Urothelium cell line (cell line): ENCODE results near the gene LGALS7.
A peak's percentile ranks its signal among the peaks of the same experiment; 100 is the strongest.

Experiments
- DNase-seq: peaks from one replicate; pipeline ENCODE4 v3.0.0; 2011; ENCODE audit warnings: low spot score, mixed read lengths
- FAIRE-seq: peaks from 2 replicates; lab custom pipeline; 2011; peaks lifted over from hg19 to GRCh38; lab: Jason Lieb, UNC

The LGALS7 gene

DNA sequence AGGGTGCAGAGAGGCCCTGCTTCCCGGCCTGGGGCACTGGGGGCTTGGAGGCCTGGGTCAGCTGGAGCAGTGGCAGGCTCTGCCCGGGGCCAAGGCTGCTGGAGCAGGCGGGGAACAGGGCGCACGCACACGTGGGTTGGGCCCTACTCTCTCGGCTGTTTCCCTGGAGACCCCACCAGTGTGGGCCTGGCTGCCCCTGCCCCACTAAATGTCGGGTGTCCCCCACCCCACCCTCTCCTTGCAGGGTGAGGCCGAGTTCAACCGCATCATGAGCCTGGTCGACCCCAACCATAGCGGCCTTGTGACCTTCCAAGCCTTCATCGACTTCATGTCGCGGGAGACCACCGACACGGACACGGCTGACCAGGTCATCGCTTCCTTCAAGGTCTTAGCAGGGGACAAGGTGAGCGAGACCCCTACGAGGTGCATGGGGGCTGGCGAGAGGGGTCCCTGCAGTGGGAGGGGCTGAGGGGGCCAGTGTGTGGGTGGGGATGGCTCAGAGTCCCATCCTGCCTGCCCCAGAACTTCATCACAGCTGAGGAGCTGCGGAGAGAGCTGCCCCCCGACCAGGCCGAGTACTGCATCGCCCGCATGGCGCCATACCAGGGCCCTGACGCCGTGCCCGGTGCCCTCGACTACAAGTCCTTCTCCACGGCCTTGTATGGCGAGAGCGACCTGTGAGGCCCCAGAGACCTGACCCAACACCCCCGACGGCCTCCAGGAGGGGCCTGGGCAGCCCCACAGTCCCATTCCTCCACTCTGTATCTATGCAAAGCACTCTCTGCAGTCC, 44.4 kb downstream of the LGALS7 start:
- DNase-seq (no peak), FAIRE-seq (no peak)

DNA sequence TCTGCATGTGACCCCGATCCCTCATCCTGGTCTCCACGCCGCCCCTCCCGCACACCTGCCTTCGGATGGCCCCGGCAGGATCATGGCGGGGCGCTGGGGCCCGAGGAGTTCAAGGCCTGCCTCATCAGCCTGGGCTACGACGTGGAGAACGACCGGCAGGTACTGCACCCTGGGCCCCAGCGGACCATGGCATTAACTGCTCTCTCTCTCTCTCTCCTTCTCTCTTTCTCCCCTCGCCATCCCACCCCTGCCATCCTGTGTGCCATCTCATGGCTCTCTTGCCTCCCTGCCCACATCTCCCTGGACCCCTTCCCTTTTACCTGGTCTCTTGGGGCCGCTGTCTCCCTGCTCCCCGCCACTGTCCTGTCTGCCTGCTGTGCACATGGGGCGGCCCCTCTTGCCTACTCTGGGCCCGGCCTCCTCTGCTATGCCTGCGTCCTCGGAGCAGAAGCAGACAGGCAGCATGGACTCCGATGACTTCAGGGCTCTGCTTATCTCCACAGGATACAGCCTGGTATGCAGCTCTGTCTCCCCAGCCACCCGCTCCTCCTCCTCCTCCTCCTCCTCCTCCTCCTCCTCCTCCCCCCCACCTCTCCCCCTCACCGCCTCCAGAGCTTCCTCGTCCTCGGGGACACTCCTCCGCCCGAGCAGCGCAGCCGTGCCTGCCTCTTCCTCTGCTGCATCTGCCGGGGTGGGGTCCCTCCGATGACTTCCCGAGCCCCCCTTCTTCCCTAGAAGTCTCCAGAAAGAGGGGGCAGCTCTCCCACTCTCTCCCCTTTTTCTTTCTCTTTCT, 45.3 kb downstream of the LGALS7 start:
- FAIRE-seq (no peak), DNase-seq (no peak)

DNA sequence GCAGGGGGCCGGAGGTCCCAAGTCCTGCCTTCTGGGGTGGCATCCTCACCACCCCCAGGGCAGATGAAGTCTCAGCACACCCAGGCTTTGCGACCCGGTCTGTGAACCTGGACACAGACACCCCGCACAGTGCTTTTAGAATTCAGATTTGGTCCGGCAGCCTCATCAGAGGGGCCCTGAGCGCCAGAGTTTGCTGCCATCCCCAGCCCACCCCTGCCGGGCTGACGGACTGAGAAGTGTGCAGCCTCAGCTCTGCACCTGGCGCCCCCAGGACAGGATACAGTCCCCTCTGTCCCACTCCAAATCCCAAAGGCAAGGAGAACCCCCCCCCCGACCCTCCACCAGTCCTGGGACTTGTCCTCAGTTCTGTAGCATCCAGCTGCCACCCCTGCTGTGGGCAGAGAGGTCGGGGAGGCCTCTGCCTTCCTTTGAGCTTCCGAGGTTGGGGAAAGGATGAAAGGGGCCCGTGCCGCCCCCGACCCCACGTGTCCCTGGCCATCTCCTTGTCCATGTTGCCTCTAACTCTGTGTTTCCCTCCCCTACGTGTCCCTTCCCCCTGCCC, 45.9 kb downstream of the LGALS7 start:
- no peak for DNase-seq
- FAIRE-seq, result no peak

DNA sequence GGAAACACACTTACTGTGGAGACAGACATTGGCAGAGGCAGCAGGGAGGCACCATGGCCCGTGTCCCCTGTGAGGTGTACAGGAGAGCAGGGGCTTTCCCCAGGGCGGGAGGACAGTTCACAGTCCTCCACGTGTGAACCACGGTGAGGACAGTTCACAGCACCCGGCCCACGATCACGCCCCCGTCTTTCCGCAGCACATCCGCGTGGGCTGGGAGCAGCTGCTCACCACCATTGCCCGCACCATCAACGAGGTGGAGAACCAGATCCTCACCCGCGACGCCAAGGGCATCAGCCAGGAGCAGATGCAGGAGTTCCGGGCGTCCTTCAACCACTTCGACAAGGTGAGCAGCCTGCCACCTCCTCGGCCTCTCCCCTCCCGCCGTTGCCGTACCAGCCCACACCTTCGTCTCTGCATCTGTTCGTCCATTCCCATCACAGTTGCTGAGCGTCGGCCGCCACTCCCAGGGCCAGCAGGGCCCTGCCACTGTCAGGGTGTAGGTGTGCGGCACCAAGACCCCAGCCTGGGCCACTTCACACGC, 46.5 kb downstream of the LGALS7 start:
- FAIRE-seq (peak; percentile 50), DNase-seq (no peak)

DNA sequence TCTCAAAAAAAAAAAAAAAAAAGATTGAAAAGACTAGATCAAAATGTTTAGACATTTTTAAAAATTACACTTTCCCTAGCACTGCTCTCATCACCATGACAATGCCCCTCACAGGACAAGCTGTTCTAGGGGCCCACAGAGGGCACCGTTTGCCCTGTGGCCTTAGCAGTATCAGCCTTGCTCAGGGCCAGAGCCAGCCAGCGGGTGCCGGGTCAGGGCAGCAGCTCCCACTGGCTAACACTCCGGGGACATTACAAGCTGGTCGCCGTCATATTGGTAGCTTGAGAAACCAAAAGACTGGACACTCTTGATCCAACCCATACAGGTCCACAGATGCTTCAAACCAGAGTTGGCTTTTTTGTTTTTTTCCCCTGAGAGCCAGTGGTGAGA, 47.0 kb downstream of the LGALS7 start:
- DNase-seq (no peak), FAIRE-seq (no peak)

DNA sequence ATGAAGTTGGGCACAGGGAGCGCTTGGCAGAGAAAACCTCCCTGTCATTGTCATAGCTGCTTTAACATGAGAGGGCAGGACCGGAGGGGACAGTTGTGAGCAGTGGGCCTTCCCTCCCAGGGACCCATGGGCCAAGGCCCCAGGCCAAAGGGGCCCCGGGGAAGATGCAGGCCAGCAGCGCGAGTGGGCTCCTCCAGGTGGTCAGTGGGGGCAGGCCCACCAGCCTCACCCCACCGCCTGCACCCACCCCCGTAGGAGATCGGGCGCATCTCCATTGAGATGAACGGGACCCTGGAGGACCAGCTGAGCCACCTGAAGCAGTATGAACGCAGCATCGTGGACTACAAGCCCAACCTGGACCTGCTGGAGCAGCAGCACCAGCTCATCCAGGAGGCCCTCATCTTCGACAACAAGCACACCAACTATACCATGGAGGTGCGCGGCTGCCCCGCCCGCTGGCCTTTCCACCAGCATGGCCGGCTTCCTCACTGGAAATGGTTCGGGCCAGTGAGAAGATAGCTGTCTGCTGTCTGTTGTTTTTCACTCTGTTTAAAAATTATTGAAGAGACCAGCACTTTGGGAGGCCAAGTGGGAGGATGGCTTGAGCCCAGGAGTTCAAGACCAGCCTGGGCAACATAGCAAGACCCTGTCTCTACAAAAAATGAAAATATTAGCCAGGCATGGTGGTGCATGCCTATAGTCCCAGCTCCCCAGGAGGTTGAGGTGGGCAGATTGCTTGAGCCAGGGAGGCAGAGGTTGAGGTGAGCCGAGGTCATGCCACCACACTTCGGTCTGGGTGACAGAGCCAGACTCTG, 47.6 kb downstream of the LGALS7 start:
- DNase-seq (no peak), FAIRE-seq (no peak)

DNA sequence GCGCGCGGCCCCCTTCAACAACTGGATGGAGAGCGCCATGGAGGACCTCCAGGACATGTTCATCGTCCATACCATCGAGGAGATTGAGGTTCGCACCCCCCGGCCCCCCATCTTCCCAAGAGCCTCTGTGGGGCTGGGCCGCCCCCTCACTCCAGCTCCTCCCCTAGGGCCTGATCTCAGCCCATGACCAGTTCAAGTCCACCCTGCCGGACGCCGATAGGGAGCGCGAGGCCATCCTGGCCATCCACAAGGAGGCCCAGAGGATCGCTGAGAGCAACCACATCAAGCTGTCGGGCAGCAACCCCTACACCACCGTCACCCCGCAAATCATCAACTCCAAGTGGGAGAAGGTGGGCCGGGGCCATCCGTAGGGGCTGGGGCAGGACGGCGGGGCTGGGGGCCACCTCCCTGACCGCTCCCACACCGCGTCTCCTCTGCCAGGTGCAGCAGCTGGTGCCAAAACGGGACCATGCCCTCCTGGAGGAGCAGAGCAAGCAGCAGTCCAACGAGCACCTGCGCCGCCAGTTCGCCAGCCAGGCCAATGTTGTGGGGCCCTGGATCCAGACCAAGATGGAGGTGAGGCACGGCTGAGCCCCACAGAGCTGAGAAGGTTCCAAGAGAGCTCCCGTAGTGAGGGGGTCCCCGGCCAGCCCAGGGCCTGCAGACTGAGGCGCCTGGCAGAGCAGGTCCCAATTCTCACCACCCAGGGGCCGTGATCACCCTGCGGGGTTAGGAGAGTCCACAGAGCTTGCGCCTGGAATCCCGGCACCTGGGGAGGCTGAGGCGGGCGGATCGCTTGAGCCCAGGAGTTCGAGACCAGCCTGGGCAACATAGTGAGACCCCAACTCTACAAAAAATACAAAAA, 49.1 kb downstream of the LGALS7 start:
- no peak for DNase-seq
- FAIRE-seq, result no peak

DNA sequence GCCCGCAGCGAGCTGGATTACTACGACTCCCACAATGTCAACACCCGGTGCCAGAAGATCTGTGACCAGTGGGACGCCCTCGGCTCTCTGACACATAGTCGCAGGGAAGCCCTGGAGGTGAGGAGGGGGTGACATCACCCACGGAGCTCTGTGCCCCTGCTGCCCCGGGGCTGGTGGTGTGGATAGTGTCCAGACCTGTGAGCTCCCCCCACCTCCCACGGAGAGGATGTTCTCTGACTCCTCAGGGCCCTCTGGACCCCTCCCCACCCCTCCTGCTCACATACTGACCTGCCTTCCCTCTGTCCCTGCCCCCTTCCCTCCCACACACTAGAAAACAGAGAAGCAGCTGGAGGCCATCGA, 49.7 kb downstream of the LGALS7 start:
- FAIRE-seq (no peak), DNase-seq (no peak)

DNA sequence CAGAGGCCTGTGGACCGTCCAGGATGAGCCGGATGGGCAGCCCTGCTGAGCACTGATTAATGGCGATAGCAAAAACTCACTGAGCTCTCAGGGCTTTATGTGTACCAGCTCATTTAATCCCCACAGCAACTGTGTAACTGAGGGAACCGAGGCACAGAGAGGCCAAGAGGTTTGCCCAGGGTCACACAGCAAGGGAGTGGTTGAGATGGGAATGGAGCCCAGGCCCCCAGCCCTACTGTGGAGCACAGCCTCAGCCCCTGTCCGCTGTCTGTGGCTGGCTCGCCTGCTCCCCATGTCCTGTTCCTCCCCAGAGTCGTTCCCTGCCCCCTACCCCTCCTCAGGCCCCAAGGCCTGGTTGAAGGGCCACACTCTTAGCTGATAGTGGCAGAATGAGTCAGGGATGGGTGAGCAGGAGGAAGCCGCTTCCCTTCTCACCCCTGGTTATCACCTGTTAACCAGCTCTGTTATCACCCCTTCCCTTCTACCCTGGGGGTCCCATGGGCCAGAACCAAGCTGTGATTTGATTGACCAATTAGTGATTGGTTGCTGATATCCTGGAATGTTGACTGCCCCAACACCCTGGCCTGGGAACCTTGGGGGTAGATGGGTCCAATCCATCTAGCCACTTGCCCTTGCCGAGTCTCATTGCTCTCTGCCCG, 50.2 kb downstream of the LGALS7 start:
- FAIRE-seq, result no peak
- no peak for DNase-seq

DNA sequence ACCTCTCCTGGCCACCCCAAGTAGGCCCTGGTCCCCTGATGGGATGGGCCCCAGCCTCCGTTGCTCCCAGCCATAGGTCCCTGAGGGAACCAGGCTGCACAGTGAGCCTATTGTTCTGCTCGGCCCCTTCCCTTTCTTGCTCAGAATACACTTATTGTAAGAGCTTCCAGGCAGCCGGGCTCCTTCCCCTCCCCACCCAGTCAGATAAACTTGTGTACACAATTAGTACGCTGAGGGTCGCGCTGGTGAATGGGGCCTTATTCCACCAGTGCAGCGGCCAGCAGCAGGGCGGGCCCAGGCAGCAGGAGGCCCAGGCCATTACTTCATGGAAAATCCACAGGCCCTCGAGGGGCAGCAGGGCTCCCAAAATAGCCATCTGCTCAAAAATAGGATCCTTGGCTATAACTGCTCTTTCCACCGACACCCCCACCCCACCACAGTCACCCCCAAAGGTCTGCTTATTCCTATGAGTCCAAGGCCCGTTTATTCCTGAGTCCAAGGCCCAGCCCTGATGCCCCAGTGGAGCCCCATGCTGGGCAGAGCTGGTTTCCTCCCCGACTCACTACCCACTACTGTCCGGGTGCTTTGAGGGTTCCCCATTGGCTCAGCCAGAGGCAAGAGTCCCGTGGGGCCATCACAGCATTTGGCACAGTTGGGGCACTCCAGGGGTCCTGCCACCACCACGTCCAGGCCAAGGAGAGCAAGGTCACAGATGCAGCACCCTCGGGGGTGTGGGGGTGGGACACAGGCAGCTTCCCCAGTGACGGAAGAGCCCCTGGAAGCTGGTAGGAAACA, 51.1 kb downstream of the LGALS7 start:
- DNase-seq (no peak), FAIRE-seq (no peak)

DNA sequence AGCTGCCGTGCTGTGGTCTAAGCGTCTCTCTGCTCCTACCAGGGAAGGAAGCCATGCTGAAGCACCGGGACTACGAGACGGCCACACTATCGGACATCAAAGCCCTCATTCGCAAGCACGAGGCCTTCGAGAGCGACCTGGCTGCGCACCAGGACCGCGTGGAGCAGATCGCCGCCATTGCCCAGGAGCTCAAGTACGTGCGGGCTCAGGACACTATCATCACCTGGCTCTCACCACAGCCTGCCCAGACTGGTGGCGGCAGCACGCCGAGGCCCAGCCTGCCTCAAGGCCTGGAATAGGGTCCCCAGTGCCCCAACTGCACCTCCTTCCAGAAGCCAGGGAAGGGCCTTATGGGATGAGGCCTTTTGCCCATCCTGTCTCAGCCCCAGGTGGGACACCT, 51.8 kb downstream of the LGALS7 start:
- FAIRE-seq (no peak), DNase-seq (no peak)
